ENCODE measurements around the gene BNIP5.

BNIP5 gene

GRCh38 chr6:36336779-36337241, at the start of gene BNIP5:
BNIP5 (minus strand) TSS chr6:36336888; CDS start chr6:36330690, 6,198 bp downstream.
- DNase-seq (ENCODE audit: low read depth, low spot score), result no peak
- TF ChIP-seq CTCF (IDR thresholded peaks at IDR 0.05; ENCODE audit: low read depth, low read length), result no peak
- no peak within 1 kb of the TSS for H3K4me3 ChIP-seq (ENCODE audit: low read depth, low read length)
- in situ Hi-C loops (cut with HindIII; ENCODE audit: low sequenced_read_pairs), result no loop called here

- no peak overlapping the region for H3K4me3 ChIP-seq (ENCODE audit: low read depth, low read length)
- no peak for TF ChIP-seq CTCF (IDR thresholded peaks at IDR 0.05; ENCODE audit: low read depth, low read length)
- DNase-seq (ENCODE audit: low read depth, low spot score), result no peak
- in situ Hi-C loops (cut with HindIII; ENCODE audit: low sequenced_read_pairs), result no loop called here
Measured at GRCh38 chr6:36384095-36384494, 47.4 kb upstream of the BNIP5 start.

- TF ChIP-seq CTCF (IDR thresholded peaks at IDR 0.05; ENCODE audit: low read depth, low read length), result no peak
- no peak for DNase-seq (ENCODE audit: low read depth, low spot score)
- in situ Hi-C loops (cut with HindIII; ENCODE audit: low sequenced_read_pairs), result no loop called here
- H3K4me3 ChIP-seq (ENCODE audit: low read depth, low read length), result no peak overlapping the region
Measured at GRCh38 chr6:36383606-36384005, 46.9 kb upstream of the BNIP5 start.

- in situ Hi-C loops (cut with HindIII; ENCODE audit: low sequenced_read_pairs), result no loop called here
- DNase-seq (ENCODE audit: low read depth, low spot score), result no peak
- H3K4me3 ChIP-seq (ENCODE audit: low read depth, low read length), result no peak overlapping the region
- no peak for TF ChIP-seq CTCF (IDR thresholded peaks at IDR 0.05; ENCODE audit: low read depth, low read length)
Measured at GRCh38 chr6:36382976-36383375, 46.3 kb upstream of the BNIP5 start.

GRCh38 chr6:36381502-36382389, 45.1 kb upstream of the BNIP5 start:
- in situ Hi-C loops (cut with HindIII; ENCODE audit: low sequenced_read_pairs), result no loop called here
- no peak for DNase-seq (ENCODE audit: low read depth, low spot score)
- no peak for TF ChIP-seq CTCF (IDR thresholded peaks at IDR 0.05; ENCODE audit: low read depth, low read length)
- H3K4me3 ChIP-seq (ENCODE audit: low read depth, low read length), result no peak overlapping the region

- H3K4me3 ChIP-seq (ENCODE audit: low read depth, low read length), result no peak overlapping the region
- no peak for TF ChIP-seq CTCF (IDR thresholded peaks at IDR 0.05; ENCODE audit: low read depth, low read length)
- no peak for DNase-seq (ENCODE audit: low read depth, low spot score)
- in situ Hi-C loops (cut with HindIII; ENCODE audit: low sequenced_read_pairs), result no loop called here
Measured at GRCh38 chr6:36380166-36380565, 43.5 kb upstream of the BNIP5 start.

All from astrocyte of the spinal cord (primary cell).